SK-N-MC (cell line): ENCODE results near the gene MTG2.

Experiments
- EZH2 ChIP-seq: fragments of 200-600 bp; sonication (generic); IDR thresholded peaks from one replicate; pipeline ENCODE4 v1.6.1; 2017; ENCODE audit warnings: antibody characterized with exemption
- FOXP2 ChIP-seq: optimal IDR thresholded peaks from 2 replicates; pipeline ENCODE3; 2011; ENCODE audit warnings: mild to moderate bottlenecking, moderate library complexity; ENCODE audit not compliant: insufficient read depth; ENCODE audit errors: extremely low read length, control extremely low read depth
- POLR2AphosphoS5 ChIP-seq: IDR thresholded peaks from 2 replicates; pipeline ENCODE4 v1.6.1; 2012; ENCODE audit warnings: mild to moderate bottlenecking, low read depth, low read length, borderline replicate concordance

- TF ChIP-seq EZH2: no peak
- TF ChIP-seq POLR2AphosphoS5: peak; percentile 98
- peak; percentile 38 for TF ChIP-seq FOXP2
These were observed at the start of gene MTG2 for GRCh38 chr20:62182469-62183425.
